ENCODE measurements around the gene CD82. TPM values are rescaled to one million over a fixed set of nuclear protein-coding genes. Genes with fewer than 3 reads are reported as not detected.
A peak's percentile ranks its signal among the peaks of the same experiment; 100 is the strongest.

The CD82 gene, protein sequence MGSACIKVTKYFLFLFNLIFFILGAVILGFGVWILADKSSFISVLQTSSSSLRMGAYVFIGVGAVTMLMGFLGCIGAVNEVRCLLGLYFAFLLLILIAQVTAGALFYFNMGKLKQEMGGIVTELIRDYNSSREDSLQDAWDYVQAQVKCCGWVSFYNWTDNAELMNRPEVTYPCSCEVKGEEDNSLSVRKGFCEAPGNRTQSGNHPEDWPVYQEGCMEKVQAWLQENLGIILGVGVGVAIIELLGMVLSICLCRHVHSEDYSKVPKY
- polyA plus RNA-seq, result 0.84 and 2.3 TPM in 2 replicates
- not detected in 2 replicates for polyA minus RNA-seq

DNA sequence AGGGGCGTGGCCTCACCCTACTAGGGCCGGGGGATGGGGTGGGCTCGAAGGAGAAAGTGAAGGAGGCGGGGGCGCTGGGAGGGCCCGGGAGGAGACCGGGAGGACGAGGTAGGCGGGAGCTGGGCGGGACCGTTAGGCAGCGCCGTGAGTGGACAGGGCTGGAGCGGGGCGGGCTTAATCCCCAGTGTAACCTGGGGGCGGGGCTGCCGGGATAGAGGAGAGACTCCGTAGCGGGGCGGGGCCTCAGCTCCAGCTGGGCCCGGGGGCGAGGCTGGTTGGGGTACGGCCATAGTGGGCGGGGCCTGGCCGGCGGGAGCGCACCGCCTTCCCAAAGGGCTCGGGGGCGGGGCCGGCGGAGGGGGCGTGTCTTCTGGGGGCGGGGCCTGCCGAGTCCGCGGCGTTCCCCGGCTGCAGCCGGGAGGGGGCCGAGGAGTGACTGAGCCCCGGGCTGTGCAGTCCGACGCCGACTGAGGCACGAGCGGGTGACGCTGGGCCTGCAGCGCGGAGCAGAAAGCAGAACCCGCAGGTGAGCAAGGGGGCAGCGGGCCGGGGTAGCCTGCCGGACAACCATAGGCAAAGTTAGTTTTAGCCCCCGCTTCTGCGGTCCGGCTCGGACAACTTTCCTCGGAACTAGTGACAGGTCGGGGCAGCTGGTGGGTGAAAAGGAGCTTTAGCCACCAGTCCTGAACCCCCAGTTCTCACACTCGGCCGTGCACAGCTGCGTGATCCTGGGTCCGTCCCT, at the start of gene CD82:
Gene CD82, plus strand, starts transcription at position 453 of the 742 bp plus-strand sequence. CDS start 29,000 bp downstream, outside the sequence.
- Histone ChIP-seq H3K4me3 (ENCODE audit: low read length) (peak within 1 kb of the TSS; percentile 84), H3K9me3 (ENCODE audit: low read length) (no peaks in the 10 kb centered on the region), H2AFZ (ENCODE audit: low read depth, low read length) (no peak within 1 kb of the TSS), H4K20me1 (ENCODE audit: insufficient read depth) (no peaks in the 10 kb centered on the region), H3K27ac (ENCODE audit: low read length) (no peak within 1 kb of the TSS), H3K79me2 (replicated peaks; ENCODE audit: insufficient read depth, low read length) (peaks cover 21% of the 10 kb centered on the region), H3K9me2 (ENCODE audit: insufficient read depth, low read length) (no peaks in the 10 kb centered on the region), H3K27me3 (ENCODE audit: insufficient read depth, low read depth, low read length) (no peaks in the 10 kb centered on the region), H3K9ac (ENCODE audit: low read length) (peak within 1 kb of the TSS; percentile 56), H3K4me2 (ENCODE audit: low read length) (peak within 1 kb of the TSS; percentile 80), H3K36me3 (ENCODE audit: insufficient read depth, low read length) (no peaks in the 10 kb centered on the region), H3F3A (ENCODE audit: insufficient read depth, low read length, poor library complexity, severe bottlenecking) (no peaks in the 10 kb centered on the region)
- no peak for TF ChIP-seq EP300 (conservative IDR thresholded peaks at IDR 0.05; ENCODE audit: poor library complexity, severe bottlenecking)
- TF ChIP-seq, protein P1, sequence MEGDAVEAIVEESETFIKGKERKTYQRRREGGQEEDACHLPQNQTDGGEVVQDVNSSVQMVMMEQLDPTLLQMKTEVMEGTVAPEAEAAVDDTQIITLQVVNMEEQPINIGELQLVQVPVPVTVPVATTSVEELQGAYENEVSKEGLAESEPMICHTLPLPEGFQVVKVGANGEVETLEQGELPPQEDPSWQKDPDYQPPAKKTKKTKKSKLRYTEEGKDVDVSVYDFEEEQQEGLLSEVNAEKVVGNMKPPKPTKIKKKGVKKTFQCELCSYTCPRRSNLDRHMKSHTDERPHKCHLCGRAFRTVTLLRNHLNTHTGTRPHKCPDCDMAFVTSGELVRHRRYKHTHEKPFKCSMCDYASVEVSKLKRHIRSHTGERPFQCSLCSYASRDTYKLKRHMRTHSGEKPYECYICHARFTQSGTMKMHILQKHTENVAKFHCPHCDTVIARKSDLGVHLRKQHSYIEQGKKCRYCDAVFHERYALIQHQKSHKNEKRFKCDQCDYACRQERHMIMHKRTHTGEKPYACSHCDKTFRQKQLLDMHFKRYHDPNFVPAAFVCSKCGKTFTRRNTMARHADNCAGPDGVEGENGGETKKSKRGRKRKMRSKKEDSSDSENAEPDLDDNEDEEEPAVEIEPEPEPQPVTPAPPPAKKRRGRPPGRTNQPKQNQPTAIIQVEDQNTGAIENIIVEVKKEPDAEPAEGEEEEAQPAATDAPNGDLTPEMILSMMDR (IDR thresholded peaks at IDR 0.05; ENCODE audit: poor library complexity, severe bottlenecking), result no peak
- no peak for TF ChIP-seq TAF1 (IDR thresholded peaks at IDR 0.05; ENCODE audit: low read depth)
- TF ChIP-seq SMC3 (conservative IDR thresholded peaks at IDR 0.05; ENCODE audit: poor library complexity), result no peak
- TF ChIP-seq MXI1 (conservative IDR thresholded peaks at IDR 0.05; ENCODE audit: poor library complexity, severe bottlenecking), result peak; percentile 27
- TF ChIP-seq EZH2 (IDR thresholded peaks at IDR 0.05; ENCODE audit: borderline replicate concordance, insufficient read depth, low read length, poor library complexity, severe bottlenecking), result no peak

DNA sequence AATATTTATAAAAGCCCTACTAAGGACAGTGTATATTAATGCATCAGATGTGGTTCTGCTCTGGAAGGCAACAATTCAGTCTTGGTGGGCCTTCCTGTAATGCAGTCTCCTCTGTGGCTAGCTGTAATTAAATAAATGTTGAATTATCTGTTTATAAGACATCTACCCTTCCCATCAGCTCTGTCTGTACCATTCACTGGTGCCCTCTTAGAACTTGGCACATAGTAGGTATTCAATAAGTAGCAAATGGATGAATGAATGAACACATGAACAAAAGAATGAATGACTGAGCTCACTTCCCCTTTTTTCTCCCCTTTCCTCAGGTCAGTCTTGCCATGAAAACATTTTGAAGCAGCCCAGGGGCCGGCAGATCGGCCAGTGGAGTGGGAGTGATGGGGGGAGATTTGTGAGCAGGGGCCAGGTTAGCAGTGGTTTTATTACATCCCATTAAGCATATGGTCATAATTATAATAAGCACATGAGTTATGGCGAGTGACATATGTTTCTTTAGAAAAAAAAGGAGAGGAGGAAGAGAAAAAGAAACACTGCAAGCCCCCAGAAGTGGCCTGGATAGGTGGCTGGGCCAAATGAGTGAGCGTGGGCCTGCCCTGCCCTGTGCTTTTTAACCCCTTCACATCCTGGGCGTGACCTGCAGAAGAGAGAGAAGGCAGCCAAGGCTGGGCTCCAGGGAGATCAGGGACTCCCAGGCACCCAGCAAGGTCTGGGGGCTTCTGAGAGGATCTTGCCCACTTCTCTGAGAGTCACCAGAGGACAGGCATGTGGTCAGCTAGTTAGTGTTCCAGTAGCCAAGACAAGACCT, 48.6 kb upstream of the CD82 start:
- Histone ChIP-seq H2AFZ (ENCODE audit: low read depth, low read length) (no peak overlapping the region), H3K36me3 (ENCODE audit: insufficient read depth, low read length) (no peaks in the 10 kb centered on the region), H3K79me2 (replicated peaks; ENCODE audit: insufficient read depth, low read length) (no peaks in the 10 kb centered on the region), H3K27me3 (ENCODE audit: insufficient read depth, low read depth, low read length) (no peaks in the 10 kb centered on the region), H3K4me3 (ENCODE audit: low read length) (no peak overlapping the region), H3K9ac (ENCODE audit: low read length) (no peak overlapping the region), H3F3A (ENCODE audit: insufficient read depth, low read length, poor library complexity, severe bottlenecking) (no peaks in the 10 kb centered on the region), H3K9me2 (ENCODE audit: insufficient read depth, low read length) (no peaks in the 10 kb centered on the region), H3K9me3 (ENCODE audit: low read length) (no peaks in the 10 kb centered on the region), H3K27ac (ENCODE audit: low read length) (no peak overlapping the region), H3K4me2 (ENCODE audit: low read length) (no peak overlapping the region), H4K20me1 (ENCODE audit: insufficient read depth) (no peaks in the 10 kb centered on the region)
- TF ChIP-seq, protein P2, sequence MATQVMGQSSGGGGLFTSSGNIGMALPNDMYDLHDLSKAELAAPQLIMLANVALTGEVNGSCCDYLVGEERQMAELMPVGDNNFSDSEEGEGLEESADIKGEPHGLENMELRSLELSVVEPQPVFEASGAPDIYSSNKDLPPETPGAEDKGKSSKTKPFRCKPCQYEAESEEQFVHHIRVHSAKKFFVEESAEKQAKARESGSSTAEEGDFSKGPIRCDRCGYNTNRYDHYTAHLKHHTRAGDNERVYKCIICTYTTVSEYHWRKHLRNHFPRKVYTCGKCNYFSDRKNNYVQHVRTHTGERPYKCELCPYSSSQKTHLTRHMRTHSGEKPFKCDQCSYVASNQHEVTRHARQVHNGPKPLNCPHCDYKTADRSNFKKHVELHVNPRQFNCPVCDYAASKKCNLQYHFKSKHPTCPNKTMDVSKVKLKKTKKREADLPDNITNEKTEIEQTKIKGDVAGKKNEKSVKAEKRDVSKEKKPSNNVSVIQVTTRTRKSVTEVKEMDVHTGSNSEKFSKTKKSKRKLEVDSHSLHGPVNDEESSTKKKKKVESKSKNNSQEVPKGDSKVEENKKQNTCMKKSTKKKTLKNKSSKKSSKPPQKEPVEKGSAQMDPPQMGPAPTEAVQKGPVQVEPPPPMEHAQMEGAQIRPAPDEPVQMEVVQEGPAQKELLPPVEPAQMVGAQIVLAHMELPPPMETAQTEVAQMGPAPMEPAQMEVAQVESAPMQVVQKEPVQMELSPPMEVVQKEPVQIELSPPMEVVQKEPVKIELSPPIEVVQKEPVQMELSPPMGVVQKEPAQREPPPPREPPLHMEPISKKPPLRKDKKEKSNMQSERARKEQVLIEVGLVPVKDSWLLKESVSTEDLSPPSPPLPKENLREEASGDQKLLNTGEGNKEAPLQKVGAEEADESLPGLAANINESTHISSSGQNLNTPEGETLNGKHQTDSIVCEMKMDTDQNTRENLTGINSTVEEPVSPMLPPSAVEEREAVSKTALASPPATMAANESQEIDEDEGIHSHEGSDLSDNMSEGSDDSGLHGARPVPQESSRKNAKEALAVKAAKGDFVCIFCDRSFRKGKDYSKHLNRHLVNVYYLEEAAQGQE (IDR thresholded peaks at IDR 0.05; ENCODE audit: borderline replicate concordance), result no peak
- TF ChIP-seq, protein P1 (IDR thresholded peaks at IDR 0.05; ENCODE audit: poor library complexity, severe bottlenecking), result no peak
- no peak for TF ChIP-seq MXI1 (conservative IDR thresholded peaks at IDR 0.05; ENCODE audit: poor library complexity, severe bottlenecking)
- no peak for TF ChIP-seq EP300 (conservative IDR thresholded peaks at IDR 0.05; ENCODE audit: poor library complexity, severe bottlenecking)
- TF ChIP-seq POLR2AphosphoS5 (IDR thresholded peaks at IDR 0.05), result no peak

Data from neural cell (in vitro differentiated cells).